Neural crest cell (in vitro differentiated cells): ENCODE data around the gene OR2A14. TPM values are rescaled to one million over a fixed set of nuclear protein-coding genes. Genes with fewer than 3 reads are reported as not detected.

Source experiments
- DNase-seq: peaks from one replicate; pipeline ENCODE4 v3.0.0; 2021; ENCODE audit warnings: low read depth, mixed read lengths, low spot score
- H3K27ac Mint-ChIP-seq: one replicate; pipeline ENCODE4 v1.8.0; 2021; ENCODE audit warnings: mild to moderate bottlenecking, mixed read lengths; ENCODE audit not compliant: unreplicated experiment
- H3K27me3 Mint-ChIP-seq: 2 replicates; pipeline ENCODE4 v1.8.0; 2021; ENCODE audit warnings: low read depth, mild to moderate bottlenecking, mixed read lengths
- H3K36me3 Mint-ChIP-seq: 2 replicates; pipeline ENCODE4 v1.8.0; 2021; ENCODE audit warnings: low read depth, mild to moderate bottlenecking, mixed read lengths
- H3K4me1 Mint-ChIP-seq: 2 replicates; pipeline ENCODE4 v1.8.0; 2021; ENCODE audit warnings: mixed read lengths
- H3K4me3 Mint-ChIP-seq: one replicate; pipeline ENCODE4 v1.8.0; 2021; ENCODE audit warnings: mild to moderate bottlenecking, mixed read lengths
- H3K9me3 Mint-ChIP-seq: 2 replicates; pipeline ENCODE4 v1.8.0; 2021; ENCODE audit warnings: mixed read lengths
- long read RNA-seq: library from polyadenylated mRNA; unstranded; transcript quantifications from one replicate; pipeline ENCODE4 v2.0.0, GENCODE V29; 2020
- total RNA-seq: library from RNA; stranded (reverse); gene quantifications from 2 replicates; pipeline ENCODE4 v1.2.1, GENCODE V29; 2021
- TF ChIP-seq, protein P1 (sequence below): fragments of 200-600 bp; sonication (generic); conservative IDR thresholded peaks from 2 replicates; pipeline ENCODE4 v1.5.0; 2021; ENCODE audit warnings: antibody characterized with exemption, mild to moderate bottlenecking

The OR2A14 gene, protein sequence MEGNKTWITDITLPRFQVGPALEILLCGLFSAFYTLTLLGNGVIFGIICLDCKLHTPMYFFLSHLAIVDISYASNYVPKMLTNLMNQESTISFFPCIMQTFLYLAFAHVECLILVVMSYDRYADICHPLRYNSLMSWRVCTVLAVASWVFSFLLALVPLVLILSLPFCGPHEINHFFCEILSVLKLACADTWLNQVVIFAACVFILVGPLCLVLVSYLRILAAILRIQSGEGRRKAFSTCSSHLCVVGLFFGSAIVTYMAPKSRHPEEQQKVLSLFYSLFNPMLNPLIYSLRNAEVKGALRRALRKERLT
- not detected in 2 replicates for total RNA-seq
- long read RNA-seq, result 0 reads

DNA sequence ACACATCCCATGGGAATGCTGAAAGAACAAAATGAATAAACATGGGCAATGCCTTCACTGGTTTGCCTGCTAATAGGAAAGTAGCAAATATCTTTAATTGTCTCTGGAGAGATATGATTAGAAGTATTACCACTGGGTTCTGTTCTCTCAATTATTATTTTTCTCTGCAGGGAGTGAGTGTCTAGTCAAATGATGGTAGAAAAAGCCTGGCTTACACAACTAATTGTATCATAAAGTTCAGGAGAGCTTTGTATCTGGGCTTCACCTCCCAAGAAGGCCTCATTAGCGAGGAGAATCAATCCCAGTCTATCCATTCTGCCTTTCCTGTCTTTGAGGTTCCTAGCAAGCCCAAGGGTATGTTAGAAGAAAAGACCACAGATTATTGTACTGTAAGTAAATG lies at the start of gene OR2A14:
TSS of gene OR2A14 (plus strand) at position 301 of the 400 bp plus-strand sequence. CDS start 5,937 bp downstream, outside the sequence.
- H3K4me3 Mint-ChIP-seq, result no peak within 1 kb of the TSS
- H3K27ac Mint-ChIP-seq, result no peak within 1 kb of the TSS
- TF ChIP-seq, protein P1, sequence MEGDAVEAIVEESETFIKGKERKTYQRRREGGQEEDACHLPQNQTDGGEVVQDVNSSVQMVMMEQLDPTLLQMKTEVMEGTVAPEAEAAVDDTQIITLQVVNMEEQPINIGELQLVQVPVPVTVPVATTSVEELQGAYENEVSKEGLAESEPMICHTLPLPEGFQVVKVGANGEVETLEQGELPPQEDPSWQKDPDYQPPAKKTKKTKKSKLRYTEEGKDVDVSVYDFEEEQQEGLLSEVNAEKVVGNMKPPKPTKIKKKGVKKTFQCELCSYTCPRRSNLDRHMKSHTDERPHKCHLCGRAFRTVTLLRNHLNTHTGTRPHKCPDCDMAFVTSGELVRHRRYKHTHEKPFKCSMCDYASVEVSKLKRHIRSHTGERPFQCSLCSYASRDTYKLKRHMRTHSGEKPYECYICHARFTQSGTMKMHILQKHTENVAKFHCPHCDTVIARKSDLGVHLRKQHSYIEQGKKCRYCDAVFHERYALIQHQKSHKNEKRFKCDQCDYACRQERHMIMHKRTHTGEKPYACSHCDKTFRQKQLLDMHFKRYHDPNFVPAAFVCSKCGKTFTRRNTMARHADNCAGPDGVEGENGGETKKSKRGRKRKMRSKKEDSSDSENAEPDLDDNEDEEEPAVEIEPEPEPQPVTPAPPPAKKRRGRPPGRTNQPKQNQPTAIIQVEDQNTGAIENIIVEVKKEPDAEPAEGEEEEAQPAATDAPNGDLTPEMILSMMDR, result no peak
- H3K27me3 Mint-ChIP-seq, result no peaks in the 10 kb centered on the region
- H3K4me1 Mint-ChIP-seq, result no peaks in the 10 kb centered on the region
- DNase-seq, result no peak
- H3K9me3 Mint-ChIP-seq, result peaks cover 2% of the 10 kb centered on the region
- no peaks in the 10 kb centered on the region for H3K36me3 Mint-ChIP-seq

DNA sequence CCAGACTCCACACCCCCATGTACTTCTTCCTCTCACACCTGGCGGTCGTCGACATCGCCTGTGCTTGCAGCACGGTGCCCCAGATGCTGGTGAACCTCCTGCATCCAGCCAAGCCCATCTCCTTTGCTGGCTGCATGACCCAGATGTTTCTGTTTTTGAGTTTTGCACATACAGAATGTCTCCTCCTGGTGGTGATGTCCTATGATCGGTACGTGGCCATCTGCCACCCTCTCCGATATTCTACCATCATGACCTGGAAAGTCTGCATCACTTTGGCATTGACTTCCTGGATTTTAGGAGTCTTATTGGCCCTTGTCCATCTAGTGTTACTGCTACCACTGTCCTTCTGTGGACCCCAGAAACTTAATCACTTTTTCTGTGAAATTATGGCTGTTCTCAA lies 48.6 kb upstream of the OR2A14 start:
- H3K9me3 Mint-ChIP-seq, result peaks cover 8% of the 10 kb centered on the region
- TF ChIP-seq, protein P1, result peak; percentile 15

DNA sequence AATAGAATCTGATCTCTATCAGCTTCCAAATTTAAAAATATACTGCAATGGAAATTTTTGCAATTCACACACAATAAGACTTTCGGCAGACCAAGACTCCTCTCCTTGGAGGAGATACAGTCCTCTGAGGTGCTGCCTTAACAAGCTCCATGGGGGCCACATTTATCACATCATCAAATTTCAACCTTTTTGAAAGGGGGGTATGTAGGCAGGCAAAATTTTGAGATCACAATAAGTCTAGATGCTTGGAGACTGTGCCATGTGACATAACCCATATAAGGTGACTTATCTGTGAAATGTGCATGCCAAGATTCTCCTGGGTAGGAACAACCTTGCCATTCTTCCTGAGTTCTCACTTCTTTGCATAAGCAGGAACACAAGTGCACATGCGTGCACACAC lies 37.0 kb upstream of the OR2A14 start, which contains the start of gene OR2A12:
TSS of gene OR2A12 (plus strand) at position 301 of the 400 bp plus-strand sequence. CDS start 8,830 bp downstream, outside the sequence.
- no peak within 1 kb of the TSS for H3K4me3 Mint-ChIP-seq
- peaks cover 7% of the 10 kb centered on the region for H3K27me3 Mint-ChIP-seq
- no peak within 1 kb of the TSS for H3K27ac Mint-ChIP-seq
- TF ChIP-seq, protein P1, result no peak
- H3K36me3 Mint-ChIP-seq, result no peaks in the 10 kb centered on the region
- H3K4me1 Mint-ChIP-seq, result no peaks in the 10 kb centered on the region
- H3K9me3 Mint-ChIP-seq, result no peaks in the 10 kb centered on the region
- no peak for DNase-seq

More for the DNA sequence above, 48.6 kb upstream of the OR2A14 start:
- Mint-ChIP-seq H3K27me3 (no peaks in the 10 kb centered on the region), H3K4me1 (no peaks in the 10 kb centered on the region), H3K36me3 (no peaks in the 10 kb centered on the region), H3K27ac (no peak overlapping the region), H3K4me3 (no peak overlapping the region)
- no peak for DNase-seq

DNA sequence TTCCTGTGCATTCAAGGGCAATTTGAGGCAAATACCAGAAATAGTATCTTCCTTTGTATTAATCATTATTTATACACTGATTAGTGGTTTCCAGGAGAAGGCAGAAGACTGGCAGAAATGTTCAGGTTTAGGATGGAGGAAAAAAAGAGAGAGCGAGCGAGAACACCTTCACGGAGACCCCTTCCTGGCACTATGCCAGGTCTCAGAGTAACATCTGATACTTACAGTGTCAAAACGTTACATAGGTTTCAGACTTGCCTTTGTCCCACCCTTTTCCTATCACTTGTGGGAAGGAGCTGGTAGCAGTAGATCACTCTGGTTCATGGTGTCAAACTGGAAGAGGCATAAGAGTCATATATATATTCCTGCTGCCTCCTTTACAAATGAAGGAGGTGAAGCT lies 36.2 kb upstream of the OR2A14 start:
- peaks cover 4% of the 10 kb centered on the region for H3K9me3 Mint-ChIP-seq
- TF ChIP-seq, protein P1, result no peak
- H3K27me3 Mint-ChIP-seq, result peaks cover 10% of the 10 kb centered on the region
- no peaks in the 10 kb centered on the region for H3K36me3 Mint-ChIP-seq
- DNase-seq, result no peak
- no peaks in the 10 kb centered on the region for H3K4me1 Mint-ChIP-seq
- no peak overlapping the region for H3K27ac Mint-ChIP-seq
- no peak overlapping the region for H3K4me3 Mint-ChIP-seq

DNA sequence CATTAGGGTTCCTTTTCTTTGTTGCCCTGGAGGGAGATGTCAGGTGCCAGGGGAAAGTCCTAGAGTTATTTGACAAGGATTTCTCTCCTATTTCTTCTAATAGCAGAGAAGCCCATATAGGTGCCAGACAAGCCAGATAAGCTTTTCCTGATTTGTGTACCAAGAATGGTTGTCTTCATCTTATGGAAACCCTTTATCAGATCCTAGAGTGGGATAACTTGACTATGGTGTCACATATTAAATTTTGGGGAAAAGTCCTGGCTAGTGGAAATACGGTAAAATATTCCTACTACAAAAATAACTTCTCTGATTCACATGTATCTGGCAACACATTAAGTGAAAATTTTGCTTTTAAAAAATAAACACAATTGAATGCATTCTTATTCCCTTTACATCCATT lies 35.7 kb upstream of the OR2A14 start:
- H3K9me3 Mint-ChIP-seq, result peaks cover 4% of the 10 kb centered on the region
- peaks cover 10% of the 10 kb centered on the region for H3K27me3 Mint-ChIP-seq
- H3K4me3 Mint-ChIP-seq, result no peak overlapping the region
- no peak for DNase-seq
- TF ChIP-seq, protein P1, result no peak
- no peak overlapping the region for H3K27ac Mint-ChIP-seq
- H3K36me3 Mint-ChIP-seq, result no peaks in the 10 kb centered on the region
- no peaks in the 10 kb centered on the region for H3K4me1 Mint-ChIP-seq
